GM12873 (cell line): ENCODE measurements around the gene TMEM185A.
"Not testable (repeated sequence)": the region's sequence is repeated elsewhere in the genome, so short reads cannot be mapped to it uniquely, and the experiment has no call there.

Experiments used
- CTCF ChIP-seq: IDR thresholded peaks from 2 replicates; pipeline ENCODE4 v1.5.1; 2012; ENCODE audit warnings: low read depth, mild to moderate bottlenecking, moderate library complexity, low read length, control low read depth; ENCODE audit not compliant: insufficient read depth; ENCODE audit errors: missing control alignments

Gene TMEM185A

DNA sequence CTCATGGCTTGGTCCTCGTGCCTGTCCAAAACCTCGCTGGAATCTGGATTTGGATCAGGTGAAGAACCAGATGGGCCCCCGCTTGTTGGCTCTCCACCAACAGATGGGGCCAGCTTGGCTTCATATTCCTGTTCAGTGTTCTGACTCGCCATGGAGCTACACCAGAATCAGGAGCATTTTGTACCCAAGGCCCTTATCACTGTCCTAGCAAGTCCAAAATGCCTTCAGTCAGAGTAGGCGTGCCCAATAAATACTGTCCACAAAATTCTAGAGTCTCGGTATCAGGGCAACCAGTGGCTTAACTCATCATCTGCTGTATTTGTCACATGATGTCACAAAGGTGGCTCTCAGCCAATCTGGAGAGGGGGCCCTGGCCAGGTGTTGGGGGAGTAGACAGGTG is 81.9 kb downstream of the TMEM185A start, which contains the start of gene HSFX3:
TSS of gene HSFX3 (minus strand) at position 224 of the 400 bp plus-strand sequence. CDS start at position 152, 72 bp downstream.
- TF ChIP-seq CTCF = not testable (repeated sequence)
